NCI-H1092 treated with DMSO at 0.1 percent for 48 hours (cell line): Measurements from ENCODE around the gene SH2B3.
A peak's percentile ranks its signal among the peaks of the same experiment; 100 is the strongest.
"Not testable (repeated sequence)": the region's sequence is repeated elsewhere in the genome, so short reads cannot be mapped to it uniquely, and the experiment has no call there.

ENCODE experiments used
- DNase-seq: peaks from one replicate; lab custom pipeline; 2025; lab: John Stamatoyannopoulos, UW

SH2B3 gene

DNA sequence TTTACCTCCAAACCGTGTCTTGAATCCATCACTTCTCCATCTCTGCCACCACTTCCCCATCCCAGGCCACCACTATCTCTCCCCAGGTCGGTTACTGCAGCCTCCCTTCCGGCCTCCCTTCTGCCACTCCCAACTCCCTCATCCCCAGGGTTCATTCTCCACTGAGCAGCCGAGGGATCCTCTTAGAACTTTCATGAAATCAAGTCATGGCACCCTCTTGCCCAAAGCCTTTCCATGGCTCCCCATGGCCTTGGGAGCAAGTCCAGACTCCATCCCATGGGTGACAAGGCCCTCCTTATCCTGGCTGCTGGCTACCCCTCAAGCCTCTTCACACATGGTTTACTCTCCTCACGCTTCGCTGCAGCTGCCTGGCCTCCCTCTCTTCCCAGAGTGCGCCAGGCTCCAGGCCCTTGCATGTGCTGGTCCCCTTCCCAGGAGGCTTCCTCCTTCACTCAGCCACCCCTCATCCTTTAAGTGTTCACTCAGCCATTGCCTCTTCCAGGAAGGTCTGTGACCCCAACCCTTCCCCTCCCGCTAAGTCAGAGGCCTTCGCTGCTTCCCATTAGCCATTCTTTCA, 17.9 kb upstream of the SH2B3 start:
- DNase-seq, result no peak

GRCh38 chr12:111389635-111390034, 16.1 kb upstream of the SH2B3 start:
- no peak for DNase-seq

DNA sequence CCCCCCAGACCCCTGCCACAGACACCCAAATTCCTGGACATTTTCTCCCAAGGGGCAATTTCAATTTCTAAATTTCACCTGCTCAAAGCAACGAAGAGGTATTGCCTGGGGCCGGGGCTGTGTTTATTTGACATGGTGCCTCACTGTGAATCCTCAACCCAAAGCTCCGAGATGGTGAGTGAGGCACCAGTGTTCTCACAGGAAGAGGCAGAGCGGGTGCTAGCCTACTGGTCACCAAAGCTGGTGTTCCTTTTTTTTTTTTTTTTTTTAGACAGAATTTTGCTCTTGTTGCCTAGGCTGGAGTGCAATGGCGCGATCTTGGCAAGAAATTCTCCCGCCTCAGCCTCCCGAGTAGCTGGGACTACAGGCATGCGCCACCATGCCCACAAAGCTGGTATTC, 14.8 kb upstream of the SH2B3 start:
- no peak for DNase-seq

- DNase-seq, result no peak
Observed at GRCh38 chr12:111393700-111394300, 11.9 kb upstream of the SH2B3 start.

DNA sequence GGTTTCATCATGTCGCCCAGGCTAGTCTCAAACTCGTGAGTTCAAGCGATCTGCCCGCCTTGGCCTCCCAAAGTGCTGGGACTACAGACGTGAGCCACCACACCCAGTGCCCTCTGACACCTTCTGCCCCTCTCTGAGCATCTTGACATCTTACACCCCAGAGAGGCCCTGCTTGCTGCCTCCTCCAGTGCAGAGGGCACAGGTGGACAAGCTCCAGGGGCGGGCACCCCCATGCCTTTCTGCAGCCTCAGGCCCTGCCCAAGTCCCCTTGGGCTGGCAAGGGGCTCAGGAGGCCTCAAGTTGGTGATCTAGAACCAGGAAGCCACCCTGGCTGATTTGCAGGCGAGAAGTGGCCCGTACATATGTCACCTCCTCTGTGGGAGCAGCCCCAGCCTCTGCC, 11.2 kb upstream of the SH2B3 start:
- no peak for DNase-seq

GRCh38 chr12:111395336-111396187, 10.2 kb upstream of the SH2B3 start:
- DNase-seq, result no peak

DNA sequence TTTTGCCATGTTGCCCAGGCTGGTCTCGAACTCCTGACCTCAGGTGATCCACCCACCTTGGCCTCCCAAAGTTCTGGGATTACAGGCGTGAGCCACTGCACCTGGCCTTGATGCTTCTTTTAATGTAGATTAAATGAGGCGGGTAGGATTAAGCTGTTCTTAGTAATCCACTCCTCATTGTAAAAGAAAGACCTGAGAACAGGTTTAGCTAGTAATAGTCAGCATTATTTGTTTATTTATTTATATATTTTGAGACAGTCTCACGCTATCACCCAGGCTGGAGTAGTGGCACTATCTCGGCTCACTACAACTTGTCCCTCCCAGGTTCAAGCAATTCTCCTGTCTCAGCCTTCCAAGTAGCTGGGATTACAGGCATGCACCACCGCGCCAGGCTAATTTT, 9.5 kb upstream of the SH2B3 start:
- DNase-seq, result not testable (repeated sequence)

DNA sequence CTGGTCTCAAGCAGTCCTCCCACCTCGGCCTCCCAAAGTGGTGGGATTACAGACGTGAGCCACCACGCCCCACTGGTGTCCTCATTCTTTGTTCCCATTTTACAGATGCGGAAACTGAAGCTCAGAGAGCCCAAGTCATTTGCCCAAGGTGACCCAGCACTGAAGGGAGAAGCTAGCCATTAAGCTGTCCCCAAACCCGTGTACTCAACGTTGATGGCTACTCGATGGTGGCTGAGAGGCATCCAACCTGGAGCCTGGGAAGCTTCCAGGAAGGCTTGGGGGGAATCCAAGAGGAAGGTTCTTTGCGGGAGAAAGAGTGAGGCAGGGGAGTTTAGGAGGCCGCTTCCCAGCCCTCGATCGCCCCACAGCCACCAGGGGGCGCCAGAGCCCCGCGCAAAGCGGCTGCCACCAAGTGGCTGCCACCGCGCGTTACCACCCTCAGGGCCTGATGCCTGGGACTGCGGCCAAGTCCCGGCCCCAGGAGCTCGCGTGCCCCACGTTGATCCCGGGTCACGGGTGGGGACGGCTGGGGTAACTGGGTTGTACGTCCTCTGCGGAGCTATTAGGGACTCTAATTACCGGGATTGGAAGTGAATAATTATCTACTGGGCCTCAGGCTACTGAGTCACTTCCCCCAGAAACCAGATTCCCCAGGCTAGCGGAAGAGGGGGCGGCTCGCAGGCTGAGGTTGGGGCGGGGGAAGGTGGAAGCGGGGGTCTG, 8.8 kb upstream of the SH2B3 start:
- peak; percentile 45 for DNase-seq

- DNase-seq, result no peak
Observed at GRCh38 chr12:111398530-111398929, 7.2 kb upstream of the SH2B3 start.

GRCh38 chr12:111399741-111400404, 5.8 kb upstream of the SH2B3 start:
- DNase-seq, result not testable (repeated sequence)

DNA sequence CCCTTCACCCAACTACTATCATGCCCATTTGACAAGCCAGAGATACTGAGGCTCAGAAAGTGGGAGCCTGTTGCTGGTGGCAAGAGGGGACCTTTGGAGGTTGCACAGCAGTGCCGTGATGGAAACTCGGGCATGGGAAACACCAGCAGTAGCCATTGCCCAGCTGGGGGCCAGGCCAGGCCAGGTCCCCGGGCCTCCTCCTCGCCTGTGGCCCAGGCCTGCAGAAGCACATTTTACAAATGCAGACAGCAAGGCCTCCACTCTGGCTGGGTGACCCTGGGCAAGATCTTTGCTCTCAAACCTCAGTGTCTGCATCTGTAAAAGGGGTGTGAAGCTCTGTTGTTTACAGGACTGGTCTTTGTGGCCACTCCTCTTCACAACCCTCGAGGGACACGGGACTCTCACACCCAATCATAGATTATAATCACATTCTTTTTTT, 4.5 kb upstream of the SH2B3 start:
- DNase-seq, result no peak

DNA sequence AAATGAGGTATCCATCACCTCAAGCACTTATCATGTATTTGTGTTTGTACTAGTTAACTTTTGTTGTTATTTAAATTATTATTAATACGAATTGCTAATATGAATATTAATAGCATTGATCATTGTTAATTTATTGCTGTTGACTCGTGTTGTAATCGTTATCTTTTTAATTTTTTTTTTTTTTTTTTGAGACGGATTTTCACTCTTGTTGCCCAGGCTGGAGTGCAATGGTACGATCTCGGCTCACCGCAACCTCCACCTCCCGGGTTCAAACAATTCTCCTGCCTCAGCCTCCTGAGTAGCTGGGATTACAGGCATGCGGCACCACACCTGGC, 3.3 kb upstream of the SH2B3 start:
- not testable (repeated sequence) for DNase-seq

DNA sequence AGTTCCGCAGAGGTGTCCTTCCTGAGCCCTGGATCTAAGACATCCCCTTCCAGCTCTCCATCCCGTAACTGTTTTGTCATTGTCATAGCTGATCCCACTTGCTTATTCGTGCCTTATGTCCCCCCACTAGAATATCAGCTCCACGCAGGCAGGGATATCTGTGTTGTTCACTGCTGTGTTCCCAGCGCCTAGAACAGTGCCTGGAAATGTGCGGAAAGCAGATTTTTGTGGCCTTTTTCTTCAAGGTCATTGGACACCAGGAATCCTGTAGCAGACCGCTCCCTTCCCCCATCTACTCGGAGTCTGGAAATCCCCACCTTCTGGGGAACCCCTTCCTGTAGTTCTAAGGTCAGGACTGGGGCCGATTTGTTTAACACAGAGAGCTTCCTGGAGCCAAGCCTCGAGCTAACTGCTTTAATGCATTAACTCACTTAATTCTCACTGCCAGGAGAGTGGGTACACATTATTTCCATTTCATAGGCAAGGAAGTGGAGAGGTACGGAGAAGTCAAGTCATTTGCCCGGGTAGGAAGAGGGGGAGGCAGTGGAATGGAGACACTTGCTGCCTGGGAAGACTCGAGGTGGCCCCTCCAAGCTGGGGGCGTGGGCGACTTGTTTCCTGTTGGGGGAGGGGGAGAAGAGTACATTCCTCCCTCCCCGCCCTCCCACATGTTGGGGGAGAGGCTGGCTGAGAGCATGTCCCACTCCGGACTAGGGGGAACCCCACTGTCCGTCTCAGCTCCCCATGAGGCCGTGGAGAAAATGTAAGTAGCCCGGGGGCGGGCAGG, 1.2 kb upstream of the SH2B3 start:
- DNase-seq, result no peak

- peak; percentile 76 for DNase-seq
Observed at GRCh38 chr12:111405149-111405858, 419 bp upstream of the SH2B3 start.

GRCh38 chr12:111406474-111407376, 1.0 kb downstream of the SH2B3 start:
- no peak for DNase-seq

- DNase-seq, result no peak
Observed at GRCh38 chr12:111407377-111408115, 1.8 kb downstream of the SH2B3 start.

GRCh38 chr12:111408116-111408440, 2.4 kb downstream of the SH2B3 start:
- no peak for DNase-seq

DNA sequence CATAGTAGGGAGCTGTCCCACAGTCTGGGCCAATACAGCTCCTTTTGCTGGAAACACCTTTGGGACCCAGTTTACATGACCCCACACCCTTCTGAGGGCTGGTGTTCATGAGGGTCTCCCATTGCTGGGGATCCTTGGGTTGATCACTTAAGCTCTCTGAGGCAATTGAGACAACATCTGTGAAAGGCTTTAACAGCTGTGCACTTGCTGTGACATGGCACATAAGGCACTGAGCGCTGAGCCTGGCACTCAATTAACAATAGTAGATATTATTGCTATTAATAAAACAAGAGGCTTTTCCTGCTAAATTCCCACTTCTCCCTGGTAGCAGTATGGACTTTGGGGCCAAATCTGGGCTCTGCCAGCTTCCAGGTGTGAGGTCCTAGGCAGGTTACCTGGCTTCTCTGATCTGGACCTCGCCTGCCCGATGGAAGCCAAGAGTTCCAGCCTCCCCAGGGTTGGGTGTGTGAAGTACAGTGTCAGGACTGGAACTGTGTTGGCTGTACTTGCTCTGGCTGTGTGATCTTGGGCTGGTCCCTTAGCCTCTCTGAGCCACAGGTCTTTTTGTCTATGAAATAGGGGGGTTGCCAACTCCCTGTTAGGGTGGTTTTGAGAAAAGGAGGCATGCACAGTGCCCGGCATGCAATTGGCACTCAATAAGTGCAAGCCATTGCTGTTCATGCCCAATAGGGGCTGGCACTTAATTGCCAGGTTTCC, 3.1 kb downstream of the SH2B3 start:
- no peak for DNase-seq
